Left lung (tissue), 10 donors: ENCODE measurements around the gene GRB10. TPM values are rescaled to one million over a fixed set of nuclear protein-coding genes. Genes with fewer than 3 reads are reported as not detected.

Source experiments
- ATAC-seq: fragments of 200-7000 bp; cut with Tn5 transposase; one replicate; pipeline ENCODE4 v1.9.1; 2020; ENCODE audit warnings: moderate library complexity
- DNase-seq, 4 donors: peaks; one replicate each; pipeline ENCODE4 v3.0.0-alpha.2; 2013 to 2020
- H3K27ac ChIP-seq, 2 donors: fragments of 200-600 bp; sonication (generic) in 1 of 2; one replicate each; pipeline versions ENCODE4 v1.5.0 to v1.8.0; 2020 to 2021
- H3K27me3 ChIP-seq, 2 donors: fragments of 200-600 bp; sonication (generic) in 1 of 2; one replicate each; pipeline versions ENCODE4 v1.5.0 to v1.8.0; 2020 to 2021
- H3K36me3 ChIP-seq, 2 donors: fragments of 200-600 bp; sonication (generic) in 1 of 2; one replicate each; pipeline versions ENCODE4 v1.5.0 to v1.8.0; 2020 to 2021
- H3K4me1 ChIP-seq, 2 donors: fragments of 200-600 bp; one replicate each; pipeline ENCODE4 v1.8.0; 2021
- H3K4me3 ChIP-seq, 2 donors: fragments of 200-600 bp; sonication (generic) in 1 of 2; one replicate each; pipeline versions ENCODE4 v1.5.0 to v1.8.0; 2020 to 2021; ENCODE audit warnings: mild to moderate bottlenecking in 1 of 2
- H3K9me3 ChIP-seq, 2 donors: fragments of 200-600 bp; sonication (generic) in 1 of 2; one replicate each; pipeline versions ENCODE4 v1.5.0 to v1.8.0; 2020 to 2021
- intact Hi-C, 2 donors: fragments of 100-400 bp; cut with DNase I; formaldehyde crosslinking; loops; one replicate each; pipeline versions ENCODE4 v1.11.2 to v1.14.2; 2022
- polyA plus RNA-seq, 6 donors: library from polyadenylated mRNA; unstranded; fragments of 120-200 nt; gene quantifications; one replicate each; pipeline ENCODE4 v1.2.1, GENCODE V29; 2013; ENCODE audit not compliant: insufficient read length in 6 of 6
- total RNA-seq, 2 donors: library from RNA; stranded (reverse); fragmentation: NEBNext Ultra II Directional; extraction: Animal tissue kit (Norgen Biotek cat#: 25700); gene quantifications; one replicate each; pipeline ENCODE4 v1.2.1, GENCODE V29; 2021
- TF ChIP-seq, protein P1 (sequence below), 2 donors: fragments of 200-600 bp; sonication (generic) in 1 of 2; IDR thresholded peaks; one replicate each; pipeline versions ENCODE4 v1.5.0 to v1.8.0; 2021; ENCODE audit warnings: antibody characterized with exemption in 2 of 2
- donor health status: DM: no; HTN: yes; CAD: no.
- donor health status: DM: no; HTN: no; CAD: no.

The GRB10 gene
- total and polyA plus RNA-seq, 8 donors = 38.8 to 58.3 (median 45.0) TPM

DNA sequence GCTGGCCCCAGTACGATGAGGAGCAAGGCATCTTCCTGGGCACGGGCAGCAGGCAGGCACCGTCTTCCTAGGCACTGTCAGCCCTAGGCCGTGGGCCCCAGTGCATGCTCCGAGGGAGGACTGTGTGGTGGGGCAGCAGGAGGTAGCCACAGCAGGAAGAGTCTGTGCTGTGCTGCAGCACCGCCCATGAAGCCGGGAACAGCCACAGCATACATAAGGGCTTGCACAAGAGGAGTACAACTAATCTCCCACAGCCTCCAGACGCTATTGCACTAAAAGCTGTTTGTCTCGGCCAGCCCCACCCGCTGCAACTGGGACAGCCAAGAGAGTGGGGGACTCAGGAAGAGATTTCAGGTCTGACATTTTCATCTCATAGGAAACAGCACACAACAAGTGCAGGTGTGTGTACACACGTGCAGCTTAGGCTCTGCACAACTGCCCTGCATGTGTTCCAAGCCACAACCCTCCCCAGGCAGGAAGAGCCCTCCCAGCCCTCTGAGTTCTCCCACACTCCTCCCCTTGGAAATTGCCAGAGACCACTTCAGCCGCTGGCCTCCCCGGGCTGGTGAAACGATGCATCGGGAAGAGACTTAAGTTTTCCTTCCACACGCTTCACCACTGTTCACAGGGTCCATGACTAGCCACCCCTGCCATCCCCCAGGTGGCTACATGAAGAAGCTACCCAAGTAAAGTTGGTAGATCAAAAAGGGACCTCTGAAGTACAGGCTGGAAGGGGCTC, 129.4 kb downstream of the GRB10 start:
- TF ChIP-seq, protein P1, sequence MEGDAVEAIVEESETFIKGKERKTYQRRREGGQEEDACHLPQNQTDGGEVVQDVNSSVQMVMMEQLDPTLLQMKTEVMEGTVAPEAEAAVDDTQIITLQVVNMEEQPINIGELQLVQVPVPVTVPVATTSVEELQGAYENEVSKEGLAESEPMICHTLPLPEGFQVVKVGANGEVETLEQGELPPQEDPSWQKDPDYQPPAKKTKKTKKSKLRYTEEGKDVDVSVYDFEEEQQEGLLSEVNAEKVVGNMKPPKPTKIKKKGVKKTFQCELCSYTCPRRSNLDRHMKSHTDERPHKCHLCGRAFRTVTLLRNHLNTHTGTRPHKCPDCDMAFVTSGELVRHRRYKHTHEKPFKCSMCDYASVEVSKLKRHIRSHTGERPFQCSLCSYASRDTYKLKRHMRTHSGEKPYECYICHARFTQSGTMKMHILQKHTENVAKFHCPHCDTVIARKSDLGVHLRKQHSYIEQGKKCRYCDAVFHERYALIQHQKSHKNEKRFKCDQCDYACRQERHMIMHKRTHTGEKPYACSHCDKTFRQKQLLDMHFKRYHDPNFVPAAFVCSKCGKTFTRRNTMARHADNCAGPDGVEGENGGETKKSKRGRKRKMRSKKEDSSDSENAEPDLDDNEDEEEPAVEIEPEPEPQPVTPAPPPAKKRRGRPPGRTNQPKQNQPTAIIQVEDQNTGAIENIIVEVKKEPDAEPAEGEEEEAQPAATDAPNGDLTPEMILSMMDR (IDR thresholded peaks at IDR 0.05) = no peak
- Histone ChIP-seq H3K9me3 (no peaks in the 10 kb centered on the region), H3K4me3 (no peak overlapping the region), H3K27ac (peak overlapping the region; percentile 24 to 47), H3K36me3 (peaks cover 0 to 11% of the 10 kb centered on the region in 2 donors), H3K27me3 (no peaks in the 10 kb centered on the region), H3K4me1 (peaks cover 25 to 46% of the 10 kb centered on the region in 2 donors)
- no peak for DNase-seq
- intact Hi-C loops = no loop called here
- peak; percentile 75 for ATAC-seq

DNA sequence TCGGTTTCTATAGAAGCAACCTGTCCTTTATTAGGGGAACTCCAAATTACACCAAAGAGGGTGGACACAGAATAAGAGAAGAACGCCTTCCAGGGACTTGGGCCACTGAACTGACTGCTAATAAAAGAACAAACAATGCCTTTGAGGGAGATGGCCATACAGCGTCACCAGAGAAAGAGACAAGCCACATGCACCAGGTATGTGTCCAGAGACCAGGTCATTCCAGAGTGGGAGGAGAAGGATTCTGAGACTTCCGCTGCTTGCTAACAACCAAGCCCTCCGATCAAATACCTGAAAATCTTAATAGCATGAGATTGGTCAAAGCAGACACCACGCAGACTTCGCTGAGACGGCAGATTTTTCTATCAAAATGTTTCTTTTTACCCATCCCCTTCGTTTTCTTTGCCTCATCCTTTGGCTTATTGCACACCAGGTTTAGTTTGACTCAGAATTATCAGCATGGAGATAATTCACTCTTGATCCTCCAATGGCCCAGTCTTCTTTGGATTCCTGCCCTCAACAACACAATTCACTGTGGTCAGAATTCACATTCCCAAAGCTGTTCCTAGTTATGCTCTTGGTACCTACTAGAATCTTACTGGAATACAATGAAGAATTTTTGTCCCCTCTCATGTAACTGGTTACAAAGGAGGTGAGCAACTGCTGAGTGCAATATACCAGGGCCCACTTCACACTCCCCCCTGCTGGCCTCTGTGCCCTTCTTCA, 130.1 kb downstream of the GRB10 start:
- no peak overlapping the region for H3K27ac ChIP-seq
- H3K9me3 ChIP-seq = no peaks in the 10 kb centered on the region
- peaks cover 23 to 39% of the 10 kb centered on the region in 2 donors for H3K4me1 ChIP-seq
- H3K27me3 ChIP-seq = no peaks in the 10 kb centered on the region
- TF ChIP-seq, protein P1 (IDR thresholded peaks at IDR 0.05) = no peak
- intact Hi-C loops = no loop called here
- no peak overlapping the region for H3K4me3 ChIP-seq
- ATAC-seq (no peak), DNase-seq (no peak)
- peaks cover 0 to 5% of the 10 kb centered on the region in 2 donors for H3K36me3 ChIP-seq

DNA sequence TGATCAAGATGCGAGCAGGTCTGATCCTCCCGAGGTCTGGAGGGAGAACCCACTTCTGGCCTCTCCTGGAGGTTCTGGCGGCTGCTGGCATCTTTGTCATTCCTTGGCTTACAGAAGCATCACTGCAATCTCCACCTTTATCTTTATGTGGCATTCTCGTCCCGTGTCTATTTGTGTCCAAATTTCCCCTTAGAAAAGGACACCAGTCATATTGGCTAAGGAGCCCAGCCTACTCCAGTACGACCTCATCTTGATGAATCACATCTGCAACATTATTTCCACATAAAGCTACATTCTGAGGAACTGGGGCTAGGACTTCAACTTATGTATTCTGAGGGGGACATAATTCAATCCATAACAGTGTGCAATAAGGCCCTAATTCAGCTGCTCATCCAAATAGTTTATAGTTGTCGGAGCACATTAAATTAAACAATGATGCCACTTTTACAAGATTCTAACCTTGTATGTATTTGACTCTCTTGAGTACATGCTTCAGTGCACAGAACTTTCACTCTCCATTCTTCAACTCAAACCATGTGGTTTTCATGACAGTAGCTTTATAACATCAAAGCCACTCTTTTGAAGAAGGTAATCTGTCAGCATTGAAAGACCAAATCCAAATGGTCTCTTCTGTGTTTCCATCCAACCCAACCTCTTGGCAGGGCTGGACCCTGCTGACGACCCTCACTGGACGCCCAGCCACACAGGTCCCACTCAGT, 131.3 kb downstream of the GRB10 start:
- TF ChIP-seq, protein P1 (IDR thresholded peaks at IDR 0.05) = no peak
- Histone ChIP-seq H3K27ac (no peak overlapping the region), H3K4me1 (peaks cover 21 to 31% of the 10 kb centered on the region in 2 donors), H3K36me3 (peaks cover 0 to 5% of the 10 kb centered on the region in 2 donors), H3K27me3 (no peaks in the 10 kb centered on the region), H3K9me3 (no peaks in the 10 kb centered on the region), H3K4me3 (no peak overlapping the region)
- DNase-seq (no peak), ATAC-seq (no peak)
- intact Hi-C loops = no loop called here

DNA sequence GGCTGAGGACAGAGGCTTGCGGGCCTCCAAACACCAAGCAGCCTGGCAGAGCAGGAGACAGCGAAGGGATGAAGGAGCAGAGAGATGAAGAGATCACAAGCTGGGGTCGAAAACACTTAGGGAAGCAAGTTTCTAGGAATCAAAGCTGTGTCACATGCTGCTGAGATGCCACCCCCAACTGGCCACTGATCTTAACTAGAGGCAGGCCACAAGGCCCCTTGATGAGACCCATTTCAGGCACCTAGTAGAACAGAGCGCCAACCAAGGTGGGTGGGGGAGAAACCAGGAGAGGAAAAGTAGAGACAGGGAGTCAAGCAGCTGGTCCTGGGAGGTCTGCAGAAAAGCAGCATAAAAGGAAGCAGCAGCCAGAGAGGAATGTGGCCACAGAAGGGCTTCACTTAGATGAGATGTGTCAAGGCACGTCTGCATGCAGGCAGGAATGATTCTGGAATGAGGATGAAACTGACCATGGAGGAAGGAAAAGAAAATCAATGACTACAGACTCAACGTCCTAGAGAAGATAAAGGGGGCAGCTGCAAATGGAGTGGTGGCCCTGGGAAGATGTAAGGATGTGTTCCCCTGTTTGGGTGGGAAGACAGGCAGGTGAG, 132.5 kb downstream of the GRB10 start:
- TF ChIP-seq, protein P1 (IDR thresholded peaks at IDR 0.05) = no peak
- no peak for DNase-seq
- H3K27me3 ChIP-seq = no peaks in the 10 kb centered on the region
- intact Hi-C loops = no loop called here
- no peaks in the 10 kb centered on the region for H3K9me3 ChIP-seq
- H3K4me3 ChIP-seq = no peak overlapping the region
- ATAC-seq = no peak
- no peak overlapping the region for H3K27ac ChIP-seq
- H3K4me1 ChIP-seq = peaks cover 18 to 21% of the 10 kb centered on the region in 2 donors
- peaks cover 0 to 5% of the 10 kb centered on the region in 2 donors for H3K36me3 ChIP-seq
